Cardiac fibroblast (primary cell): ENCODE measurements around the gene ACSF3.

ENCODE experiments used
- DNase-seq, 2 donors: peaks; one replicate each; pipeline versions ENCODE4 v3.0.0 to v3.0.0-alpha.2; 2010; ENCODE audit warnings: low read depth in 2 of 2
- H3K4me3 ChIP-seq, 2 donors: replicated peaks in 1 of 2; 1 replicate in 1 of 2; 2 replicates in 1 of 2; pipeline ENCODE4 v1.5.1; 2011; ENCODE audit warnings: low read depth in 2 of 2, low read length in 2 of 2, mild to moderate bottlenecking in 2 of 2, moderate library complexity in 1 of 2
- CTCF ChIP-seq: IDR thresholded peaks from one replicate; pipeline ENCODE4 v1.5.1; 2011; ENCODE audit warnings: low read depth, mild to moderate bottlenecking, low read length, inconsistent platforms

The ACSF3 gene

GRCh38 chr16:89108416-89108815, 14.8 kb downstream of the ACSF3 start:
- H3K4me3 ChIP-seq: no peak overlapping the region
- no peak for TF ChIP-seq CTCF
- DNase-seq: no peak

GRCh38 chr16:89110641-89111040, 17.0 kb downstream of the ACSF3 start:
- H3K4me3 ChIP-seq: no peak overlapping the region
- DNase-seq: no peak
- TF ChIP-seq CTCF: no peak

DNA sequence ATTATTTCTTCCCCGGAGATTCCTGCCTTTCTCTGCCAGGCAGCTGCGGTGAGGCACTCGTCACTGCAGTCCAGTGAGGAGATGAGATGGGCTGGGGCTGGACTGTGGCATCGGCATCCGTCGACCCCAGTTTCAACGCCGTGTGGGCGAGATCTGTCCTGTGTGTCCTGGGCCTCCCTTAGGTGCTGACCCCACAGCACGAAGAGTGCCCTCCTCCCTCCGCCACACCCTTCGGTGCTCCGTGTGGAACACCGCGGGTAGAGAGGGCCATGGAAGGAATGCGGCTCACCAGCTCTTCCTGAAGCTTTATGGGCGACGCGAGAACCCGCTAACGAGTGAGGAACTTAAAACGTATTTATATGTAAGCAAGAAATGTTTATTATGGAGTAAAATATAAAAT, 17.6 kb downstream of the ACSF3 start:
- no peak overlapping the region for H3K4me3 ChIP-seq
- DNase-seq: no peak
- no peak for TF ChIP-seq CTCF

GRCh38 chr16:89112377-89113151, 18.9 kb downstream of the ACSF3 start:
- DNase-seq: no peak
- no peak overlapping the region for H3K4me3 ChIP-seq
- no peak for TF ChIP-seq CTCF

DNA sequence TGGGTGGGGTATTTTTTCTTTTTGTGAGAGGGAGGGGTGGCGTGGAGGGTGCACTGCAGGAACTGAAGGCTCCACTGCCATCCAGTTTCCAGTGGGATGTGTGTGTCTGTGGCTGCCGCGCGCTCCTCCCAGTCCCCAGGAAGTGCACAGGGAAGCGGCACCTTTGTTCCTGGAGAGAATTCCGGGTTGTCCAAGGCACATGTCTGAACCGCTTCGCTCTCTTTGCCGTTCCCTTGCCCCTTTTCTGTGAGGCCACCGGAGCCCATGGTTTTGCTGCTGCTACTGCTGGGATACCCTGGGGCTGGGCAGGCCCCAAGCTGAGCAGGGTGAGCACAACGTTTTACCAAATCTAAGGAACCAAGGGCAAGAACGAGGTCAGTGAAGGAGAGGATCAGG, 19.5 kb downstream of the ACSF3 start:
- DNase-seq: no peak
- no peak for TF ChIP-seq CTCF
- H3K4me3 ChIP-seq: no peak overlapping the region

DNA sequence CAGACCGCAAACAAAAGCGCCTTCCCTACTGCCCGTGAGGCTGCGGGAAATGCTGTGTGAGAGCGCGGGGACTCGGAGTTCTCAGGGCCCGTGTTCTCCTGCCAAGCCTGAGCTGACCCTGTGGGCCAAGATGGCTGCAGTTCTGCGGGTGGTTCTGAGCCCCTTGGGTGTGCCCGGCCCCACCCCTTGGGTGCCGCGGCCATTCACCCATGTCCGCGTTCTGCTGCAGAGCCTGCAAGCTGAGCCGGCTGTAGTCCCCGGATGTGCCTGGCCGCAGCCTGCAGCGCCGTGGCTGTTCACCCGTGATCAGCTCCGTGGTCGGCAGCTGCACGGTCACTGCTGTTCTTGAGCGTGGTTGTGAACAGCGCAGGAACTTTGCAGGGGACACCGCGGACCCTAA, 20.0 kb downstream of the ACSF3 start:
- no peak for TF ChIP-seq CTCF
- no peak for DNase-seq

More for the DNA sequence above, 20.0 kb downstream of the ACSF3 start:
- H3K4me3 ChIP-seq: no peak overlapping the region
